ENCODE data around the gene MYPOP.
A peak's percentile ranks its signal among the peaks of the same experiment; 100 is the strongest.

MYPOP gene

GRCh38 chr19:45881082-45881908 lies 21.1 kb downstream of the MYPOP start (continued):
- TF ChIP-seq PATZ1 (tag by site-specific recombination; IDR thresholded peaks at IDR 0.05): no peak
- peak; percentile 87 for TF ChIP-seq ZNF366 (tag by site-specific recombination; conservative IDR thresholded peaks at IDR 0.05)
- no peak for TF ChIP-seq ZNF394 (tag by site-specific recombination; IDR thresholded peaks at IDR 0.05; ENCODE audit: borderline replicate concordance)
- TF ChIP-seq ZNF18 (tag by site-specific recombination; IDR thresholded peaks at IDR 0.05): peak; percentile 83
- no peak for TF ChIP-seq HIC1 (tag by site-specific recombination; IDR thresholded peaks at IDR 0.05)
- TF ChIP-seq ZNF37A (tag by site-specific recombination; IDR thresholded peaks at IDR 0.05): no peak
- TF ChIP-seq ZSCAN4 (tag by site-specific recombination; IDR thresholded peaks at IDR 0.05): no peak
- TF ChIP-seq HOXA7 (CRISPR knock-in tag; IDR thresholded peaks at IDR 0.05; ENCODE audit: borderline replicate concordance): no peak
- no peak for TF ChIP-seq OVOL3 (tag by site-specific recombination; IDR thresholded peaks at IDR 0.05)
- peak; percentile 83 for TF ChIP-seq SCRT2 (tag by site-specific recombination; IDR thresholded peaks at IDR 0.05)
- 0 out of 2 replicates have a peak, but pooled peaks have one; percentile 28 for TF ChIP-seq ZNF398 (tag by site-specific recombination; IDR thresholded peaks at IDR 0.05)
- TF ChIP-seq ZFP3 (tag by site-specific recombination; IDR thresholded peaks at IDR 0.05; ENCODE audit: low read depth): no peak

GRCh38 chr19:45879971-45880370 lies 22.4 kb downstream of the MYPOP start:
- no peak overlapping the region for H3K4me3 ChIP-seq (ENCODE audit: low read depth, low read length)
- no peak for TF ChIP-seq YY2 (tag by site-specific recombination; IDR thresholded peaks at IDR 0.05)
- TF ChIP-seq PRDM10 (tag by site-specific recombination; IDR thresholded peaks at IDR 0.05): peak; percentile 59
- TF ChIP-seq ZNF623 (tag by site-specific recombination; IDR thresholded peaks at IDR 0.05): peak; percentile 87
- no peak overlapping the region for H3K27ac ChIP-seq (ENCODE audit: extremely low read depth, low read depth, low read length)
- ChIA-PET POLR2A (interaction anchor here (1.6 to 4.4 kb wide), 2 partner anchors 16 to 63 kb away, joined by 4 to 39 read pairs; partner anchors contain the start of genes FOXA3 and SYMPK), CTCF (interaction anchor here (3.2 to 8.8 kb wide), 3 partner anchors 15 to 63 kb away, joined by 25 to 91 read pairs (median 55); partner anchors contain the start of genes FOXA3, MYPOP and SYMPK)
- peaks cover 13% of the 10 kb centered on the region for H3K4me1 ChIP-seq (ENCODE audit: control insufficient read depth, insufficient read depth, low read length)
- no peaks in the 10 kb centered on the region for H3K9me3 ChIP-seq (ENCODE audit: control insufficient read depth, insufficient read depth, low read depth, low read length)
- H3K36me3 ChIP-seq (ENCODE audit: control insufficient read depth in 2 of 2, insufficient read depth in 1 of 2, low read length in 2 of 2): peaks cover 0 to 14% of the 10 kb centered on the region in 2 experiments; a peak in 1 of 3 replicates
